Lower leg skin (tissue), 3 donors: ENCODE results near the gene AQP1.

Experiments used
- CTCF ChIP-seq, 3 donors: fragments of 450-650 bp; IDR thresholded peaks; one replicate each; pipeline ENCODE4 v1.5.1; 2016; ENCODE audit warnings: antibody characterized with exemption in 3 of 3, mild to moderate bottlenecking in 3 of 3, moderate library complexity in 2 of 3
- POLR2A ChIP-seq, 2 donors: fragments of 450-650 bp; IDR thresholded peaks; one replicate each; pipeline ENCODE4 v1.6.1; 2016 to 2017; ENCODE audit warnings: antibody characterized with exemption in 2 of 2, mild to moderate bottlenecking in 1 of 2, moderate library complexity in 1 of 2

GRCh38 chr7:30897770-30898169, 13.9 kb upstream of the AQP1 start:
- TF ChIP-seq CTCF (IDR thresholded peaks at IDR 0.05): no peak
- no peak for TF ChIP-seq POLR2A (IDR thresholded peaks at IDR 0.05)
